GM21447 (cell line): ENCODE data around the gene NCKAP5.

Source experiments
- ATAC-seq: cut with Tn5 transposase; IDR thresholded peaks from one replicate; pipeline ENCODE4 v1.9.1; 2021; ENCODE audit not compliant: unreplicated experiment

Gene NCKAP5

GRCh38 chr2:133405252-133405651, 163.0 kb downstream of the NCKAP5 start:
- no peak for ATAC-seq

GRCh38 chr2:133400411-133400810, 167.9 kb downstream of the NCKAP5 start:
- no peak for ATAC-seq

- ATAC-seq, result no peak
These were observed 174.4 kb downstream of the NCKAP5 start for GRCh38 chr2:133393895-133394294.

GRCh38 chr2:133390156-133390555, 178.1 kb downstream of the NCKAP5 start:
- no peak for ATAC-seq

GRCh38 chr2:133389569-133389968, 178.7 kb downstream of the NCKAP5 start:
- ATAC-seq, result no peak

GRCh38 chr2:133382566-133382965, 185.7 kb downstream of the NCKAP5 start:
- ATAC-seq, result no peak

- no peak for ATAC-seq
These were observed 187.3 kb downstream of the NCKAP5 start for GRCh38 chr2:133380991-133381390.

- ATAC-seq, result no peak
These were observed 189.2 kb downstream of the NCKAP5 start for GRCh38 chr2:133378928-133379549.

- ATAC-seq, result no peak
These were observed 189.9 kb downstream of the NCKAP5 start for GRCh38 chr2:133378386-133378785.

GRCh38 chr2:133377599-133377998, 190.7 kb downstream of the NCKAP5 start:
- ATAC-seq, result no peak

GRCh38 chr2:133377021-133377481, 191.2 kb downstream of the NCKAP5 start:
- ATAC-seq, result no peak

GRCh38 chr2:133374781-133375180, 193.5 kb downstream of the NCKAP5 start:
- ATAC-seq, result no peak

GRCh38 chr2:133371286-133371685, 197.0 kb downstream of the NCKAP5 start:
- ATAC-seq, result no peak

GRCh38 chr2:133369901-133370658, 198.2 kb downstream of the NCKAP5 start:
- no peak for ATAC-seq

- ATAC-seq, result no peak
These were observed 203.1 kb downstream of the NCKAP5 start for GRCh38 chr2:133365117-133365516.

- ATAC-seq, result no peak
These were observed 203.6 kb downstream of the NCKAP5 start for GRCh38 chr2:133364636-133365035.

- ATAC-seq, result no peak
These were observed 204.4 kb downstream of the NCKAP5 start for GRCh38 chr2:133363884-133364283.

GRCh38 chr2:133362061-133362476, 206.2 kb downstream of the NCKAP5 start:
- ATAC-seq, result no peak

- ATAC-seq, result peak; percentile 61
These were observed 207.4 kb downstream of the NCKAP5 start for GRCh38 chr2:133360882-133361281.

- ATAC-seq, result peak; percentile 53
These were observed 208.1 kb downstream of the NCKAP5 start for GRCh38 chr2:133360190-133360589.

- ATAC-seq, result no peak
These were observed 215.5 kb downstream of the NCKAP5 start for GRCh38 chr2:133352719-133353118.

- no peak for ATAC-seq
These were observed 221.6 kb downstream of the NCKAP5 start for GRCh38 chr2:133346654-133347053.
